ENCODE measurements around the gene CEP162.
"Not testable (repeated sequence)": the region's sequence is repeated elsewhere in the genome, so short reads cannot be mapped to it uniquely, and the experiment has no call there.

CEP162 gene

GRCh38 chr6:84141521-84141920 lies 85.9 kb downstream of the CEP162 start:
- DNase-seq (ENCODE audit: low spot score), result no peak

GRCh38 chr6:84139311-84139710 lies 88.1 kb downstream of the CEP162 start:
- DNase-seq (ENCODE audit: low spot score), result no peak

- no peak for DNase-seq (ENCODE audit: low spot score)
These were observed 89.4 kb downstream of the CEP162 start for GRCh38 chr6:84137989-84138575.

- no peak for DNase-seq (ENCODE audit: low spot score)
These were observed 90.4 kb downstream of the CEP162 start for GRCh38 chr6:84137051-84137375.

GRCh38 chr6:84136364-84137050 lies 90.9 kb downstream of the CEP162 start:
- DNase-seq (ENCODE audit: low spot score), result no peak

GRCh38 chr6:84135291-84135690 lies 92.2 kb downstream of the CEP162 start:
- no peak for DNase-seq (ENCODE audit: low spot score)

- not testable (repeated sequence) for DNase-seq (ENCODE audit: low spot score)
These were observed 94.1 kb downstream of the CEP162 start for GRCh38 chr6:84133385-84133784.

- not testable (repeated sequence) for DNase-seq (ENCODE audit: low spot score)
These were observed 97.9 kb downstream of the CEP162 start for GRCh38 chr6:84129588-84129987.

GRCh38 chr6:84123186-84123585 lies 104.3 kb downstream of the CEP162 start:
- DNase-seq (ENCODE audit: low spot score), result no peak

GRCh38 chr6:84119277-84119676 lies 108.2 kb downstream of the CEP162 start:
- no peak for DNase-seq (ENCODE audit: low spot score)

- no peak for DNase-seq (ENCODE audit: low spot score)
These were observed 109.3 kb downstream of the CEP162 start for GRCh38 chr6:84118191-84118590.

- not testable (repeated sequence) for DNase-seq (ENCODE audit: low spot score)
These were observed 112.4 kb downstream of the CEP162 start for GRCh38 chr6:84114933-84115594.

GRCh38 chr6:84111351-84111750 lies 116.1 kb downstream of the CEP162 start:
- not testable (repeated sequence) for DNase-seq (ENCODE audit: low spot score)

GRCh38 chr6:84107495-84107894 lies 119.9 kb downstream of the CEP162 start:
- DNase-seq (ENCODE audit: low spot score), result no peak

- not testable (repeated sequence) for DNase-seq (ENCODE audit: low spot score)
These were observed 122.1 kb downstream of the CEP162 start for GRCh38 chr6:84105215-84105924.

GRCh38 chr6:84103029-84103428 lies 124.4 kb downstream of the CEP162 start:
- no peak for DNase-seq (ENCODE audit: low spot score)

GRCh38 chr6:84095156-84095555 lies 132.3 kb downstream of the CEP162 start:
- DNase-seq (ENCODE audit: low spot score), result no peak

- DNase-seq (ENCODE audit: low spot score), result no peak
These were observed 133.7 kb downstream of the CEP162 start for GRCh38 chr6:84093441-84094435.

- DNase-seq (ENCODE audit: low spot score), result no peak
These were observed 137.9 kb downstream of the CEP162 start for GRCh38 chr6:84089552-84089951.

GRCh38 chr6:84089081-84089480 lies 138.4 kb downstream of the CEP162 start:
- DNase-seq (ENCODE audit: low spot score), result no peak

GRCh38 chr6:84086545-84087429 lies 140.7 kb downstream of the CEP162 start:
- no peak for DNase-seq (ENCODE audit: low spot score)

Data from CD4-positive, alpha-beta T cell treated with Interleukin-15 for 4 hours (primary cell).